ENCODE measurements around the gene LAMTOR2.
"Not testable (repeated sequence)": the region's sequence is repeated elsewhere in the genome, so short reads cannot be mapped to it uniquely, and the experiment has no call there.

The LAMTOR2 gene

GRCh38 chr1:156063997-156064285 is 9.4 kb downstream of the LAMTOR2 start:
- TF ChIP-seq, protein P1, sequence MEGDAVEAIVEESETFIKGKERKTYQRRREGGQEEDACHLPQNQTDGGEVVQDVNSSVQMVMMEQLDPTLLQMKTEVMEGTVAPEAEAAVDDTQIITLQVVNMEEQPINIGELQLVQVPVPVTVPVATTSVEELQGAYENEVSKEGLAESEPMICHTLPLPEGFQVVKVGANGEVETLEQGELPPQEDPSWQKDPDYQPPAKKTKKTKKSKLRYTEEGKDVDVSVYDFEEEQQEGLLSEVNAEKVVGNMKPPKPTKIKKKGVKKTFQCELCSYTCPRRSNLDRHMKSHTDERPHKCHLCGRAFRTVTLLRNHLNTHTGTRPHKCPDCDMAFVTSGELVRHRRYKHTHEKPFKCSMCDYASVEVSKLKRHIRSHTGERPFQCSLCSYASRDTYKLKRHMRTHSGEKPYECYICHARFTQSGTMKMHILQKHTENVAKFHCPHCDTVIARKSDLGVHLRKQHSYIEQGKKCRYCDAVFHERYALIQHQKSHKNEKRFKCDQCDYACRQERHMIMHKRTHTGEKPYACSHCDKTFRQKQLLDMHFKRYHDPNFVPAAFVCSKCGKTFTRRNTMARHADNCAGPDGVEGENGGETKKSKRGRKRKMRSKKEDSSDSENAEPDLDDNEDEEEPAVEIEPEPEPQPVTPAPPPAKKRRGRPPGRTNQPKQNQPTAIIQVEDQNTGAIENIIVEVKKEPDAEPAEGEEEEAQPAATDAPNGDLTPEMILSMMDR (conservative IDR thresholded peaks at IDR 0.05; ENCODE audit: low read depth, low read length): no peak
- DNase-seq (ENCODE audit: low read depth): no peak

DNA sequence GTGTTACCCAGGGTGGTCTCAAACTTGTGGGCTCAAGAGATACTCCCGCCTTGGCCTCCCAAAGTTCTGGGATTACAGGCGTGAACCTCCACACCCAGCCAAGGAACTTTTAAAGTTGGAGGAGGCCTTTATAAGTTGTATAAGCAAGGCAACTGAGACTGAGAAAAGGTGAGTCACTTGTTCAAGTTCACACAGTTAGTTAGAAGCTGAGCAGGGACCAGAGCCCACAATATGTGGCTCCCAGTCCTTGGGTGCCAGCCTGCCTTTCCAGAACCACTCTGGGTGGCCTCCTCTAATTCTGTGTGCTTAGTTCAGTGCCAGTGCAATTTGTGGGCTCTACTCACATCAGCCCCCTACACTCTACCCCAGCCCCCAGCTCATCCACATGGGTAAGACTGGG is 10.0 kb downstream of the LAMTOR2 start:
- DNase-seq (ENCODE audit: low read depth): no peak
- no peak overlapping the region for H3K4me3 ChIP-seq (ENCODE audit: low read length)
- TF ChIP-seq, protein P1 (conservative IDR thresholded peaks at IDR 0.05; ENCODE audit: low read depth, low read length): no peak

More at GRCh38 chr1:156063997-156064285, 9.4 kb downstream of the LAMTOR2 start:
- no peak overlapping the region for H3K4me3 ChIP-seq (ENCODE audit: low read length)

GRCh38 chr1:156065212-156065611 is 10.6 kb downstream of the LAMTOR2 start:
- TF ChIP-seq, protein P1 (conservative IDR thresholded peaks at IDR 0.05; ENCODE audit: low read depth, low read length): no peak
- DNase-seq (ENCODE audit: low read depth): no peak
- H3K4me3 ChIP-seq (ENCODE audit: low read length): no peak overlapping the region

GRCh38 chr1:156065871-156066270 is 11.3 kb downstream of the LAMTOR2 start:
- no peak overlapping the region for H3K4me3 ChIP-seq (ENCODE audit: low read length)
- DNase-seq (ENCODE audit: low read depth): no peak
- TF ChIP-seq, protein P1 (conservative IDR thresholded peaks at IDR 0.05; ENCODE audit: low read depth, low read length): no peak

GRCh38 chr1:156067262-156067661 is 12.7 kb downstream of the LAMTOR2 start:
- H3K4me3 ChIP-seq (ENCODE audit: low read length): no peak overlapping the region
- TF ChIP-seq, protein P1 (conservative IDR thresholded peaks at IDR 0.05; ENCODE audit: low read depth, low read length): no peak
- DNase-seq (ENCODE audit: low read depth): no peak

DNA sequence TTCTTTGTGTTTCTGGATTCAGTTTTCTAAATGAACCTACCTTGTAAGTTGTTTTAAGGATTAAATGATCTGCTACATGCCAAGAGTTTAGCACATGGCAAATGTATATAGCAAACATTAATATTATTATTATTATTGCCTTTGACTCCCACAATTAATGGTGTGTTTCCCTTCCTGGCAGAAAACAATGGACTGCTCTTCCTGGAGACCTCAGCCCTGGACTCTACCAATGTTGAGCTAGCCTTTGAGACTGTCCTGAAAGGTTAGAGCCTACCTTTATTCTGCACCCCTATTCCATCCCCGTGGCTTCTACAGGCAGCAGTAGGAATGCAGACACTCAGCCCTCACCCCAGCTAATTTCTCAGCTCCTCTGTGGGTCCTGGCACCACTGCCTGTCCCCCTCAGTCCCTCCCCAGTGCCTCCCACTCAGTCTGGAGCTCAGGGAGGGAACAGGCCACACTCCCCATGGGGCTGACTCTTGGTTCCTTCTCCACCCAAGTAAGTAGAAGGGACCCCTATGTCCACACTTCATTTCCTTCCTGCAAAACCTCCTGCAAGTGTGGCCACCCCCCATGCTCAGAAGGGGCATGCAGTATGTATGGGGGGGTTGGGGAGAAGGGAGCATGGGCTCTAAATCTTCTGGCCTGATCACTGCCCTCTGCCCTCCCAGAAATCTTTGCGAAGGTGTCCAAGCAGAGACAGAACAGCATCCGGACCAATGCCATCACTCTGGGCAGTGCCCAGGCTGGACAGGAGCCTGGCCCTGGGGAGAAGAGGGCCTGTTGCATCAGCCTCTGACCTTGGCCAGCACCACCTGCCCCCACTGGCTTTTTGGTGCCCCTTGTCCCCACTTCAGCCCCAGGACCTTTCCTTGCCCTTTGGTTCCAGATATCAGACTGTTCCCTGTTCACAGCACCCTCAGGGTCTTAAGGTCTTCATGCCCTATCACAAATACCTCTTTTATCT is 15.2 kb downstream of the LAMTOR2 start:
- DNase-seq (ENCODE audit: low read depth): no peak
- no peak overlapping the region for H3K4me3 ChIP-seq (ENCODE audit: low read length)
- TF ChIP-seq, protein P1 (conservative IDR thresholded peaks at IDR 0.05; ENCODE audit: low read depth, low read length): no peak

- no peak overlapping the region for H3K4me3 ChIP-seq (ENCODE audit: low read length)
- no peak for DNase-seq (ENCODE audit: low read depth)
- TF ChIP-seq, protein P1 (conservative IDR thresholded peaks at IDR 0.05; ENCODE audit: low read depth, low read length): no peak
Measured at GRCh38 chr1:156070548-156070947, 16.0 kb downstream of the LAMTOR2 start.

GRCh38 chr1:156071332-156071816 is 16.8 kb downstream of the LAMTOR2 start:
- not testable (repeated sequence) for DNase-seq (ENCODE audit: low read depth); H3K4me3 ChIP-seq (ENCODE audit: low read length)
